GM18858 (cell line): Measurements from ENCODE around the gene RNF141.

Source experiments
- ATAC-seq: cut with Tn5 transposase; IDR thresholded peaks from one replicate; pipeline ENCODE4 v1.9.1; 2021; ENCODE audit not compliant: unreplicated experiment

Gene RNF141

GRCh38 chr11:10524471-10524870, 16.5 kb downstream of the RNF141 start:
- no peak for ATAC-seq

GRCh38 chr11:10522921-10523320, 18.1 kb downstream of the RNF141 start:
- ATAC-seq: no peak

- no peak for ATAC-seq
These were observed 18.7 kb downstream of the RNF141 start for GRCh38 chr11:10522276-10522675.

GRCh38 chr11:10520562-10520961, 20.4 kb downstream of the RNF141 start:
- no peak for ATAC-seq

GRCh38 chr11:10519630-10520029, 21.4 kb downstream of the RNF141 start:
- no peak for ATAC-seq

GRCh38 chr11:10518891-10519290, 22.1 kb downstream of the RNF141 start:
- ATAC-seq: no peak

- ATAC-seq: no peak
These were observed 22.9 kb downstream of the RNF141 start for GRCh38 chr11:10518123-10518522.

GRCh38 chr11:10515418-10515817, 25.6 kb downstream of the RNF141 start:
- ATAC-seq: no peak

GRCh38 chr11:10514709-10515108, 26.3 kb downstream of the RNF141 start:
- no peak for ATAC-seq

- ATAC-seq: no peak
These were observed 26.8 kb downstream of the RNF141 start for GRCh38 chr11:10514202-10514601.

GRCh38 chr11:10511181-10511621, 29.8 kb downstream of the RNF141 start:
- no peak for ATAC-seq

- ATAC-seq: no peak
These were observed 35.0 kb downstream of the RNF141 start for GRCh38 chr11:10506008-10506370.

- no peak for ATAC-seq
These were observed 35.5 kb downstream of the RNF141 start for GRCh38 chr11:10505278-10506007.

GRCh38 chr11:10504490-10504889, 36.5 kb downstream of the RNF141 start:
- no peak for ATAC-seq

GRCh38 chr11:10503777-10504480, 37.1 kb downstream of the RNF141 start:
- no peak for ATAC-seq

GRCh38 chr11:10503221-10503620, 37.8 kb downstream of the RNF141 start:
- ATAC-seq: no peak

- ATAC-seq: no peak
These were observed 38.2 kb downstream of the RNF141 start for GRCh38 chr11:10502770-10503169.

GRCh38 chr11:10502065-10502680, 38.8 kb downstream of the RNF141 start:
- no peak for ATAC-seq

GRCh38 chr11:10500757-10501684, 40.0 kb downstream of the RNF141 start:
- no peak for ATAC-seq

- ATAC-seq: no peak
These were observed 40.9 kb downstream of the RNF141 start for GRCh38 chr11:10499874-10500601.
